GM18520 (cell line): ENCODE results near the gene PSMA2.

Experiments used
- ATAC-seq: cut with Tn5 transposase; IDR thresholded peaks from one replicate; pipeline ENCODE4 v1.9.1; 2021; ENCODE audit not compliant: unreplicated experiment

The PSMA2 gene

DNA sequence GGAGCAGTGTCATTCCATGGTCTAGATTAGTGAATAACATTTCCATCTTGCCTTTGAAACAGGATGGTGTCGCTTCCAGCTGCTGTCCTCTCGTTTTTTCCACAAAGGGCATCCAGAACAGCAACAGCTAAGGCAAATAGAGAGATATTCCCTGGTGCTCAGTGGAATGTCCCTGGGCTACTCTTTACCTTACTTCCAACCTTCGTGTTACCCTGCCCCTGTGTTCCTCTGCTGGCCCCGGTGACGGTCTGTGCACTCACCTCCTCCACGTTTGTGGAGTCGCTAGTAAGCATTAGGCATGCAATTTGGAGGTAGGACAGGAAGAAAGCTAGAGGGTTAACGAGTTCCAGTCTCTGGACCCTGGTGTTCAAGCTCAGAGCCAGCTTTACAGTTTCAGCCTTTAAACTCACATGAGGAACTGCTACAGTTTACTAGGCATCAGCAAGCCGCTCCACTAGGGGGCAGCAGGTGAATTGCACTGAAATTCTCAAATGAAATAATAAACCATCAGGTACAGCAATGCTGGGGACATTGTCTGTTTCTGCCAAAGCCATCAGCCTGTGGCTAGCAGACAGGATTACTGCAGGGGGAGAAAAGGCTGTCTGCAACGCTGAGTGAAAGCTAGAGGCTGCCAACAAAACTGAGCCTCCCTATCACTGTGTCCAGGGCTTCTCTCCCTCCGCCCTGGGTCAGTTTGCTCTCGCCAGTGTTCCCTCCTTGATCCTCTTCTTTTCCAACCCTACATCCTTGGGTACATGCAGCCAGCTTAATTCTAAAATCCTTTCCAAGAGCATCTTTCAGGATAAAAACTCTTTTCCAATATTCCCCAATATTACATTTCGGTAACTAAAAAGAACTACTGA, 9.2 kb upstream of the PSMA2 start:
- no peak for ATAC-seq

- ATAC-seq: no peak
Measured at GRCh38 chr7:42939457-42940240, 7.7 kb upstream of the PSMA2 start.

DNA sequence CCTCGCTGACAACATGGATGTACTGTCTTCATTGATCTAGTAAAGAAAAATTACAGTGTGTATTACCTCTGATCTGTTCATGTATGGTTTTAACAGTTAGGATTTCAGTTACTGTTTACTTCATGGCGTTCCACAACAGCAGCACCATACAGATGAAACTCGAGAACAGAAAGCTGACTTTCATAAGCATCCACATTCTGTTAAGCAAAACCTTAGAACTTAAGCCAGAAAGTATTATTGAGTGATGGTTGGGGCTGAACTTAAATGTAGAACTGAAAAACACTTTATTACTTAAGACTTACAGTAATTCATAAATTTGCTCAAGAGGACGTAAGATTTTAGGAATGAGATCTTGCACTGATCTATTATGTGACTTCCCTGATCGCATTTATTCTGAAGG, 3.9 kb upstream of the PSMA2 start:
- no peak for ATAC-seq

GRCh38 chr7:42934291-42934690, 2.3 kb upstream of the PSMA2 start:
- no peak for ATAC-seq

DNA sequence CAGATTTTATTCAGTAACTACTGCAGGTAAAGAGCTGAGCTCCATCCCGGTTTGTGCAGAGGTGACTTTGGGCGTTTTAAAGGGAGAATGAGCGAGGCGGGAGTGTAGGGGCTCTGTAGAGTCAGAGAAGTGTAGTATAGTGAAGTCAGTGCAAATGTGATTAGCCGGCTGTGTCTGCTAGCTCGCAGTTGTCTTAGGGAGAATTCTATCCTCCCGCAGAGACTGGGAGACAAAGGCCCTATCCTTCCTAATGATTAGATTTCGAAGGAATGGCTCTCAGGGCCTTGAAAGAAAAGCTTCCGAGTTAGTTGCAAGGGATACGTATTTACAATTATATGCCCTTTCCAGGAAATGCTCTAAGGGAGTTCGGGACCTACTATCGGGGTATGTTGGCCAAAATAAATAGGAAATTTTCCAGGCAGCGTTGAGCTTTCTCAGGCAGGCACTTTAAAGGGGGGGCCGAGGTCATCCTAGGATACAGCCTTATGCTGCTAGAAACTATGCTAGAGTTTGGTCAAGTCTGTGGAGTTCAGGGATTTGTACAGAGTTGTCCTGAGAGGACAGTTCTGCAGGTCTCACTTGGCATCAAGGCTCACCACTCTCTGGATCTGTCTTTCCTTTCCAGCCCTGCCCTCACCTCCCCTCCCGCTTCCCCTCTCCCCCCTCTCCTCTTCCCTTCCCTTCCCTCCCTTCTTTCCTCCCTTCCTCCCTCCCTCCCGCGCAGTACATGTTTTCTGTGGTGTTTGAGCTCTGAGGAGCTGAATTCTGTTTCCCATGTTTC, 1.0 kb upstream of the PSMA2 start:
- no peak for ATAC-seq

DNA sequence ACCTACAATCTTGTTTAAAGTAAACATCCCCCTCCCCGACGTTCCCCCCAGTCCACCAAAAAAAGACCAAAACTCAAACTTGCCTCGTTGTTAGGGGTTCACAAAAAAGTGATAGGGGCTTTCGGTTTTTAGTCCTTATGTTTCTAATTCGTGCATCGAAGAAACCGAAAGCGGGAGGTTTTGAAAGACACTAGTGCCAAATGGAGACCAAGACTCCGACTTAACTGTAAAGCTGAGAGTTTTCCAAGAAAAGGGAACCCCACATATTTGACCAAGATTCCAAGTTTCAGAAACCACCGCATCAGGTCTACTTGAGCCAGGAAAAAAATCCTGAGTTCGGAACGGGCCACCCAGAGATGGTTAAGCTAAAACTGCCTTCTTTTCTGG, 534 bp downstream of the PSMA2 start:
- ATAC-seq: no peak

DNA sequence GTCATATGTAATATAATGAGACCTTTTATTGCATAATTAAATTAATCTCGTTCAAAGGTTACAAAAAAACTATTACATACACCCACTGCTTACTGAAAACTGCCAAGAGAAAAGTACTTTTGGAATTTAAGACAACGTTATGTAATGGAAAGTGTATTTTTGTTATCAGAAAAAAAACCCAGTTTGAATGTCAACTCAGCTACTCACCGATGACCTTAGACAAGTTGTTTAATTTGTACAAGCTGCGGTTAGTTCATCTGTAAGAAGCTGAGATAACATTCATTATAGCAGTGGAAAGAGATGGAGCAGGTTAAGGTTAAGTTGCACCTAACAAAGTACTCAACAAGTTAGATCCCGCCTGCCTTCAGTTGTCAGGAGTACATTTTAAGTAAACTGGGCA, 1.1 kb downstream of the PSMA2 start:
- ATAC-seq: no peak

DNA sequence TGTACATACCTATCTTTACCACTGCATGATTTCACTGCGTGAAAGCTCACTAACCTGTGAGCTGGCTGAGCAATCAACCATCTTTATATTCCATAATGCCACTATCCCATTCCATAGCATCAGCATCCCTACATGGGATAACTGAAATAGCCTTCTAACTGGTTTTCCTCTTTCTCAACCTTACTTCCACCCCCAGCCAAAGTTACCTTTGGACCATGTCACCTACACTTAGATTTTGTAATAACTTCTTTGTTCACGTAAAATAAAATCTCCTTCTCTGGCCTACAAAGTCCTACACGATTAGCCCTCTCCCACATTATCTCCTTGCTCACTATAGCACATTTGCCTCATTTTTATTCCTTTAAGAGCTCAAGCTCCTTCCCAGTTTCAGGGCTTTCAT, 2.5 kb downstream of the PSMA2 start:
- no peak for ATAC-seq

DNA sequence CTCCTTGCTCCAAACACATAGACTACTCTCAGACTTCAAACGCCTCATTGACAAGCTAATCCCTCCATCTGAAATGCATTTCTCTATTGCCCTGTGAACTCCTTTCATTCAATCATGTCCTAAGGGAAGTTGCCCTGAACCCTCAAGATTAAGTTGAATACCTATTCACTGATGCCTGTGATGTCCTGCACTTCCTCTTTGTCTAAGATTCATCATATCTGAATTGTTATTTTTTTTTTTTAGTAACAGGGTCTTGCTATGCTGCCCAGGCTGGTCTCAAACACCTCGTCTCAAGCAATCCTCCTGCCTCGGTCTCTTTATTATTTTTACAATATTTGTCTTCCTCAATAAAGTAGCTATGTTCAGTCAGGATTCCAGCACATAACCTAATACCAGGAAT, 3.2 kb downstream of the PSMA2 start:
- no peak for ATAC-seq

DNA sequence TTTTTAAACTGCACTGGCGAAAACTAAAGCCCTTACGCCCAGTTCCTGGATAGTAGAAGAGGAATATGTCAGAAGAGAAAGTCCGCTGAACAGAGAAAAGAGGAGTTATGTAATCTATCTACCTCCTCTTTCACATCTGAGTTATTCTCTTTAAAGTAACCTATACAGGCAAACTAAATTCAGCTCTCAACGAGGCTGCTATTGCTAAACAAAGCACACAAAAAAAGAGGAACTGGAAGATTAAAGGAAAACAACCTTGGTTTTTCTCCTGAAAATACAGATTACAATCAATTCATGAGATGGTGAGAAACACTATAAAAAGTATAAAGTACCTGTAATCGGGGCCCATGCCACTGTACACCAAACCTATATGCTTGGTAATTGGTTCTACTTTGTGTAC, 5.8 kb downstream of the PSMA2 start:
- no peak for ATAC-seq

GRCh38 chr7:42925630-42926029, 6.3 kb downstream of the PSMA2 start:
- no peak for ATAC-seq

DNA sequence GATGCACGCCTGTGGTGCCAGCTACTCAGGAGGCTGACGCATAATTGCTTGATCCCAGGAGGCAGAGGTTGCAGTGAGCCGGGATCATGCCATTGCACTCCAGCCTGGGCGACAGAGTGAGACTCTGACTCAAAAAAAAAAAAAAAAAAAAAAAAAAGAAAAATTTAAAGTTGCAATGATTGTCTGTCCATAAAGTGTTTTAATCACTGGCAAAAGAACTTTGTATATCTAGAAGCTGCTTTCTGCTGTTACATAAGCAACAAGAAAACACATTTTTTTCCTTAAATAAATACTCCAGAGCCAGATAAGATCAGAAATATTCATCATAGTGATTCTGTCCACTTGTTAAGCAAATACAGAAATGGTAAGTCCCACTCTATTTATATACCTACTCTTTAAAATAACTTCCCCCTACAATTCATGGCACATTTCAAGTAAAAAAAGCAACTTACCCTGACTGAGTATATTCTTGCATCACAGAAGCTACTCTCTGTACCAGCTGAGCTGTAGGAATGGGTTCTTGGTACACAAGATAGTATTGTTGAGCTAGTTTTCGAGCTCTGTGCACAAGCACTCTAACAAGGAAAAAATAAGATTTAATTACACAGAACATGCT, 7.6 kb downstream of the PSMA2 start:
- no peak for ATAC-seq

- no peak for ATAC-seq
Measured at GRCh38 chr7:42922017-42922753, 9.8 kb downstream of the PSMA2 start.

- no peak for ATAC-seq
Measured at GRCh38 chr7:42915356-42915755, 16.6 kb downstream of the PSMA2 start.

DNA sequence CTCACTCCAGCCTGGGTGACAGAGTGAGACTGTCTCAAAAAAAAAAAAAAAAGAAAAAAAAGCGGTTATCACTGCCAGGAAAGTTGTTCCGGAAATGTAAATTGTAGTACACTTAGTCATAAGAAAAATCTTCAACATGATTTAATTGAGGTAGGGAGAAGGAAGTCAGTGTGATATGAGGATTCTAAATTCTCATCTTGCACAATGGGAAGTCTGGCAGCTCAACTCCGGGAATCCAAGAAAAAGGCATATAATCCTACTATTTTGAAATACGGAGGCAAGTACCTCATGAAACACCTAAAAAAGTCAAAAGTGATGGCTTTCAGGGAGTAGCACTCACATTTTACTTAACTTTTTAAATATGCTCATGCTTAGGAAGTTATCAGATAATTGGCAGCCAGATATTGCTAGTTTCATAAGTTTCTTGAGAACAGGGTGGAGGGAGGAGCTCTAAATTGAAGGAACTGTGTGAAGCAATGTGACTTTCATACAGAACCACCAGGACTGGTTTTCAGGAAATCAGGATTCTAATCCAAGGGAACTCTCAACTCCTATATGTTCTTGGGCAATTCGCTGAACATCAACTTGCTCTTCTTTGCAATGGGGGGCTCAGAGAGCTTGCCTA, 17.4 kb downstream of the PSMA2 start:
- no peak for ATAC-seq

DNA sequence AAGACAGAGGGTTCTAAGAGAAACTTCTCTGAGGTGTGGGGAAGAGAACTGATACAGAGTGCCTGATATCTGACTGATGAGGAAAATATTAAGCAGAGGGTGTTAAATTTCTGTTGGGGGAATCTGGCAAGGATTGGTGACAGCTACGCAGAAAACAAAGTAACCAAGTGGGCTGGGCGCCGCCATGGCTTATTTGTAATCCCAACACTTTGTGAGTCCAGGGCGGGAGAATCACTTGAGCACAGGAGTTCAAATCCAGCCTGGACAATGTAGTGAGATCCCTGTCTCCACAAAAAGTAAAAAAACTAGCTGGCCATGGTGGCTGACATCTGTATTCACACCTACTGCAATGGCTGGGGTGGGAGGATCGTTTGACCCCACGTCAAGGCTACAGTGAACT, 18.0 kb downstream of the PSMA2 start:
- ATAC-seq: no peak

- no peak for ATAC-seq
Measured at GRCh38 chr7:42913591-42913990, 18.4 kb downstream of the PSMA2 start.

- peak; percentile 82 for ATAC-seq
Measured at GRCh38 chr7:42911454-42912447, 20.2 kb downstream of the PSMA2 start, which contains the start of gene C7orf25. Gene C7orf25 (minus strand): TSS chr7:42912070. CDS start chr7:42910900, 1,170 bp downstream.

DNA sequence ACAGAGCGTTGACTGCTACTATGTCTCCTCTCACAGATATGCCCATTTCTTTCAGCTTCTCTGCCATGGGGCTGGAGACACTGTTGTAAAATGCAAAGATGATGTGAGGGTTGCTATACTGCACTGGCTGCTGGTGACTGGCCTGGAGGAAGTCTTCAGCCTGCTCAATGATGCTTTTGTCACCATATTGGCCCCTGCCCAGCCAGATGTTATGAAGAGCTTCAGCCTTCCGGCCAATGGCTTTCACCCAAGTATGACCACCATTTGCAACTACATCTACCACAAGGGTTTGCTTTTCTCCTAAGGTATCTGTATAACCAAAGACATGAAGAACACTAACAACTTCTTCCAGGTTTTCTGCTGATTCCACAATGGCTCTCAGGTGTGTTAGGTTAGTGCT, 21.7 kb downstream of the PSMA2 start:
- ATAC-seq: no peak
